Vagina (tissue), 2 donors: ENCODE results near the gene GUCY1A2.

Experiments
- CTCF ChIP-seq, 3 experiments: fragments of 450-650 bp in 2 of 3; fragments of 200-600 bp in 1 of 3; sonication (generic) in 1 of 3; IDR thresholded peaks; one replicate each; pipeline ENCODE4 v1.5.1; 2017 to 2019; ENCODE audit warnings: antibody characterized with exemption in 3 of 3, mild to moderate bottlenecking in 2 of 3, moderate library complexity in 2 of 3
- POLR2A ChIP-seq, 2 donors: fragments of 450-650 bp; IDR thresholded peaks; one replicate each; pipeline ENCODE4 v1.6.1; 2017; ENCODE audit warnings: antibody characterized with exemption in 2 of 2, mild to moderate bottlenecking in 2 of 2, moderate library complexity in 2 of 2
- POLR2AphosphoS5 ChIP-seq, 2 donors: sonication (generic); formaldehyde crosslinking; IDR thresholded peaks; one replicate each; pipeline ENCODE4 v1.9.0; 2017; ENCODE audit warnings: antibody characterized with exemption in 2 of 2, mild to moderate bottlenecking in 2 of 2, low read depth in 1 of 2; ENCODE audit not compliant: insufficient read depth in 1 of 2

- no peak for TF ChIP-seq CTCF (IDR thresholded peaks at IDR 0.05)
- TF ChIP-seq POLR2A (IDR thresholded peaks at IDR 0.05), result no peak
- no peak for TF ChIP-seq POLR2AphosphoS5 (IDR thresholded peaks at IDR 0.05; ENCODE audit: insufficient read depth in 1 of 2, low read depth in 1 of 2)
These were observed 2.3 kb upstream of the GUCY1A2 start for GRCh38 chr11:107020594-107020993.
